GM20431 (cell line): ENCODE measurements around the gene DCC.

Experiments
- in situ Hi-C: fragments of 300-500 bp; cut with MseI, MboI; formaldehyde crosslinking; loops from one replicate; pipeline ENCODE4 v1.15.0; 2020; ENCODE audit warnings: low sequenced_read_pairs; ENCODE audit not compliant: unreplicated experiment

Gene DCC

GRCh38 chr18:52869349-52869923 is 529.4 kb downstream of the DCC start:
- in situ Hi-C loops = no loop called here

DNA sequence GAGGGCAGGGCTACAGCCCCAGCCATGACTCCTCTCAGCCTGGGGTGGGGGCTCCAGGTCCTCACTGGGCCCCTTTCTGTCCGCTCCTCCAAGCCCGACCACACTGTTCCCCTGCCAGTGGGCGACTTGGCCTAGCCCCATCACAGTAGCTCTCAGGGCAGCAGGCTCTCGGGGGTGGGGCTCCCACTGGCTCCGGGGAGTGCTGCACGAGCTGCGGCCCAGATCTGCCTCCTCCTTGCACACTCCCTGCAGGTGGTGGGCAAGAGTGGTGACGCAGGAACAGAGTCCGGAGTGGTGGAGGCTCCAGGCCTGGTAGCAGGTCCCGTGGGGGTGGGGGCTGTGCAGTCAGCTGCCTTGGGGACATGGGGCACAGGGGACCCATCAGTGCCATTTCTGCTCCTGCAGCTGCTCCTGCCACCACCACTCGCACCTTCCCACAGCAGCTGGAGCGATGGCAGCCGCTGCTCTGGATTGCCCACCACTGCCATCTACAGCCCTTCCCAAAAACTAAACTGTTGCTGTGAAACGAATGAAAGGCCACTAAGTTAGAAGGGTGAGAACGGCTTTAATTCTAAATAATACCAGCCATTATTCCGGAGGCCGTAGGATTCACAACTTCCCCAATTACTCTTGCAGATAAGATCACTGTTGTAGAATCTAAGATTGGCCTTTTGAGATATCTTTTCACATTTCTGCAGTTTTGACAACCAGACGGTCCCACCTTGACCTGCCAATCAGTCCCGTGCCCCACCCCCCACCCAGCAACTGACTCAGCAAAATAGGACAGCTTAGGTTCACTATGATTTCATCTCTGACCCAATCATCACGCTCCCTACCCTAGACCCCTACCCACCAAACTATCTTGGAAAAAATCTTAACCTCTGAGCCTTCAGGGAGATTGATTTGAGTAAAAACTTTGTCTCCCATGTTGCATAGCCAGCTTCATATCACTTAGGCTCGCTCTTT is 530.2 kb downstream of the DCC start:
- in situ Hi-C loops = no loop called here

GRCh38 chr18:52874774-52875173 is 534.8 kb downstream of the DCC start:
- in situ Hi-C loops = no loop called here

- in situ Hi-C loops = no loop called here
Measured at GRCh38 chr18:52875725-52876124, 535.7 kb downstream of the DCC start.

DNA sequence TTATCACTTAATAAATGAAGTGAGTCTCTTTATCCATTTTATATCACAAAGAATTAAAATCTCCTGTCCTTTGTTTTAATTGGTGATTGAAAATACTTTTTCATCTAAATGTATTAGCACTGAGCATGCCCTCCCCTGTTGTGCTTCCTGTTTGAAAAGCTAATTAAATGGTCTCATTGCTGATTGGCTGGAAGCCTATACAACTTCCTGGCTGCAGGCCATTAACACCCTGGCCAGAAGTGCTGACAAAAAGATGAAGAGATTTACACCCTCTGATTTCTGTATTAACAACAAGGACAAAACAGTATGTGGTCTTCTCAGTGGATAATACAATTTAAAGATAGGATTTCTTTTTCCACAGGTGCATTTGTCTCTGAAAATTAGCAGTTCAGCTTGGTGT is 548.0 kb downstream of the DCC start:
- in situ Hi-C loops = no loop called here

- in situ Hi-C loops = no loop called here
Measured at GRCh38 chr18:52894801-52895200, 554.8 kb downstream of the DCC start.

GRCh38 chr18:52897611-52898484 is 557.9 kb downstream of the DCC start:
- in situ Hi-C loops = no loop called here

DNA sequence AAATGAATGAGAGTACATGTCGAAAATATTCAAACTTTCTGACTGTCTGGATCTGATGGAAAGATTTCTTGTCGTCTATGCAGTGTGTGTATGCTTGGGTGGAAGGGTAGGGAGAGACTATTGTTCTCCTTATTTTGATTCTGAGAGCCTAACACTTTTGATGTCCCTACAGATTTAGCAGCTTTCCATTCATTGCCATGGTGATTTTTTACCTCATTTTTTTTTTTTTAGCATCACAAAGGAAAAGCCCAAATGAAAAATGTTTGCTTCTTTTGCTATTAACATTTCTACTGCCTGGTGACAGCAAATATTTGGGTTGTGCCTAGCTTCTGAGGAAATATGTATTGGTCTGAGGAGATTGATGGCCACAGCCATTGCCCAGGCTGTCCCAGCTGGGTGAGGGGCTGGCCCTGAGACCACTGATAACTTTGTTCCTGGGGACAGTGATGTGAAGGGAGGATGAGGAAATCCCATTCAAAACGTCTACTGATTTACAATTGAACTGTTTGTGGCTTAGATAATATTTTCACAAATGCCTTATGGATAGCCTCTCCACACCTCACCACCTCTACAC is 558.6 kb downstream of the DCC start:
- in situ Hi-C loops = no loop called here

DNA sequence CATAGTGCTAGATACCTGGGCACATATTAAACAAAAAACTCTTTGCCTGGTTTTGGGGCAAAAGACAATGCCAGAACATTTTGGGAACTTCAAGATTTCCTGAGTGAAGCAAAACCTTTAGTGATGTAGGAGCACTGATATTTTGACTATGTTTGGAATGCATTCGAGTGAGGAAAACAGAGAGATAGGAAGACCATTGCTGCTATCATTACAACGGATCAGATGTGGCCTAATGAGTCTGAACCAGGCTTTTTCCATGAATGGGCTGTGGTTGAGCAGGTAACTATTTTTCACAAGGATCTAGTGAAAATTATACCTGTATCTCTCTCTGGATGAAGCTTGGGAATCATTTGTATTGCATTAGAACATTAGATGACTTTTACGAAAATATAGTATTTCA is 562.2 kb downstream of the DCC start:
- in situ Hi-C loops = no loop called here

GRCh38 chr18:52903857-52904256 is 563.9 kb downstream of the DCC start:
- in situ Hi-C loops = no loop called here

GRCh38 chr18:52907543-52908308 is 567.7 kb downstream of the DCC start:
- in situ Hi-C loops = no loop called here

GRCh38 chr18:52914148-52914547 is 574.2 kb downstream of the DCC start:
- in situ Hi-C loops = no loop called here

GRCh38 chr18:52920665-52921064 is 580.7 kb downstream of the DCC start:
- in situ Hi-C loops = no loop called here

DNA sequence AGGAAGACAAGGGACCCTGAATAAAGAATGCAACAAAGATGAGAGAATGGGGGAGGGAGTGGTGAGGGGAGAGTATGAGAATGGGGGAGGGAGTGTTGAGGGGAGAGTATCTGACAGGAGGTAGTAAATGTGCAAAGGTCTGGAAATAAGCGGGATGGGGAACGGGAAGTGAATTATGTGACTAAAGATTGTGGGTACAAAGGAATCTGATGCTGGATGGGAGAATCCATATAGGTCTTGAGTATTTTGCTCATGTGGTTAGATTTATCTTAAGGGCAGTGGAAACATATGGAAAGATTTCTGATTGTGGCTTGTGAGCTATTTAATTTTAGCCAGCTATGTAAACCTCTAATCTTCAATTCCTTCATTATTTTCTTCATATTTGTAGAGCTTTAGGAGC is 593.4 kb downstream of the DCC start:
- in situ Hi-C loops = no loop called here

- in situ Hi-C loops = no loop called here
Measured at GRCh38 chr18:52936931-52937330, 596.9 kb downstream of the DCC start.

- in situ Hi-C loops = no loop called here
Measured at GRCh38 chr18:52937840-52938239, 597.8 kb downstream of the DCC start.

- in situ Hi-C loops = no loop called here
Measured at GRCh38 chr18:52945552-52945951, 605.6 kb downstream of the DCC start.

GRCh38 chr18:52948868-52949444 is 609.0 kb downstream of the DCC start:
- in situ Hi-C loops = no loop called here

GRCh38 chr18:52950155-52950554 is 610.2 kb downstream of the DCC start:
- in situ Hi-C loops = no loop called here
